ENCODE data around the gene CDS2.

CDS2 gene

GRCh38 chr20:5198651-5198924 lies 71.8 kb downstream of the CDS2 start:
- H3K9me3 ChIP-seq (ENCODE audit: low read length) = no peaks in the 10 kb centered on the region
- no peak overlapping the region for H2AFZ ChIP-seq (ENCODE audit: low read length)
- H4K20me1 ChIP-seq (ENCODE audit: insufficient read depth, low read length) = no peaks in the 10 kb centered on the region
- H3K9ac ChIP-seq (ENCODE audit: low read length) = no peak overlapping the region
- H3K4me3 ChIP-seq (ENCODE audit: low read depth, low read length, poor library complexity, severe bottlenecking) = no peak overlapping the region
- H3K36me3 ChIP-seq (ENCODE audit: insufficient read depth, low read length) = 0 out of 2 replicates have a peak, but pooled peaks cover 7% of the 10 kb centered on the region
- no peak overlapping the region for H3K4me2 ChIP-seq (ENCODE audit: low read length)
- no peak overlapping the region for H3K27ac ChIP-seq (ENCODE audit: low read depth, low read length, poor library complexity, severe bottlenecking)
- H3K4me1 ChIP-seq (ENCODE audit: insufficient read depth, low read length, severe bottlenecking) = no peaks in the 10 kb centered on the region
- no peaks in the 10 kb centered on the region for H3K27me3 ChIP-seq (ENCODE audit: insufficient read depth, low read length)
- TF ChIP-seq CTCF (IDR thresholded peaks at IDR 0.05; ENCODE audit: low read length) (no peak), EZH2 (IDR thresholded peaks at IDR 0.05; ENCODE audit: borderline replicate concordance, low read length) (no peak)
- no peaks in the 10 kb centered on the region for H3K9me2 ChIP-seq (ENCODE audit: low read depth, low read length)
- no peaks in the 10 kb centered on the region for H3F3A ChIP-seq (ENCODE audit: insufficient read depth, low read length)
- no peaks in the 10 kb centered on the region for H3K79me2 ChIP-seq (ENCODE audit: insufficient read depth, low read length)

DNA sequence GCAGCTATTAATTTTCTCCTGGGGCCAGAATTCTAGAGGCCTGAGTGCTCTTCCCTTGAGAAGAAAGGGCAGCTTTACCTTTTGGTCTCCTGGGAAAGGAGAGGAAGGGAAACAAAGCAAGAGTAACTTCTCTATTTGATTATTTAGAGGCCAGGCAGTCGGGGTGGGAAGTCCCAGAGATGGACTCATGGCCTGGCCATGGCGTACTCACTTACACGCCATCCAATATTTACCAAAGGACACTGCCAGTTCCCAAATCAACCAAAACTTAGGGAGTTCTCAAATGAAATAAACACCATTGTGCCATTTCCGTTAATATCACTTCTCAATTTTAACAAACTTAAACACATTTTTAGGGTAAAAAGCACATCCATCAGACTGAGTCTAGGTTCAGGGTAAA lies 76.6 kb downstream of the CDS2 start:
- no peaks in the 10 kb centered on the region for H3K79me2 ChIP-seq (ENCODE audit: insufficient read depth, low read length)
- H3K4me1 ChIP-seq (ENCODE audit: insufficient read depth, low read length, severe bottlenecking) = no peaks in the 10 kb centered on the region
- H3K9me2 ChIP-seq (ENCODE audit: low read depth, low read length) = no peaks in the 10 kb centered on the region
- no peak overlapping the region for H3K4me2 ChIP-seq (ENCODE audit: low read length)
- H3K27me3 ChIP-seq (ENCODE audit: insufficient read depth, low read length) = no peaks in the 10 kb centered on the region
- TF ChIP-seq EZH2 (IDR thresholded peaks at IDR 0.05; ENCODE audit: borderline replicate concordance, low read length) = no peak
- TF ChIP-seq CTCF (IDR thresholded peaks at IDR 0.05; ENCODE audit: low read length) = no peak
- H3K9ac ChIP-seq (ENCODE audit: low read length) = no peak overlapping the region
- H3F3A ChIP-seq (ENCODE audit: insufficient read depth, low read length) = no peaks in the 10 kb centered on the region
- H4K20me1 ChIP-seq (ENCODE audit: insufficient read depth, low read length) = no peaks in the 10 kb centered on the region
- H2AFZ ChIP-seq (ENCODE audit: low read length) = no peak overlapping the region
- no peak overlapping the region for H3K27ac ChIP-seq (ENCODE audit: low read depth, low read length, poor library complexity, severe bottlenecking)
- H3K36me3 ChIP-seq (ENCODE audit: insufficient read depth, low read length) = 0 out of 2 replicates have a peak, but pooled peaks cover 7% of the 10 kb centered on the region
- no peak overlapping the region for H3K4me3 ChIP-seq (ENCODE audit: low read depth, low read length, poor library complexity, severe bottlenecking)
- no peaks in the 10 kb centered on the region for H3K9me3 ChIP-seq (ENCODE audit: low read length)

DNA sequence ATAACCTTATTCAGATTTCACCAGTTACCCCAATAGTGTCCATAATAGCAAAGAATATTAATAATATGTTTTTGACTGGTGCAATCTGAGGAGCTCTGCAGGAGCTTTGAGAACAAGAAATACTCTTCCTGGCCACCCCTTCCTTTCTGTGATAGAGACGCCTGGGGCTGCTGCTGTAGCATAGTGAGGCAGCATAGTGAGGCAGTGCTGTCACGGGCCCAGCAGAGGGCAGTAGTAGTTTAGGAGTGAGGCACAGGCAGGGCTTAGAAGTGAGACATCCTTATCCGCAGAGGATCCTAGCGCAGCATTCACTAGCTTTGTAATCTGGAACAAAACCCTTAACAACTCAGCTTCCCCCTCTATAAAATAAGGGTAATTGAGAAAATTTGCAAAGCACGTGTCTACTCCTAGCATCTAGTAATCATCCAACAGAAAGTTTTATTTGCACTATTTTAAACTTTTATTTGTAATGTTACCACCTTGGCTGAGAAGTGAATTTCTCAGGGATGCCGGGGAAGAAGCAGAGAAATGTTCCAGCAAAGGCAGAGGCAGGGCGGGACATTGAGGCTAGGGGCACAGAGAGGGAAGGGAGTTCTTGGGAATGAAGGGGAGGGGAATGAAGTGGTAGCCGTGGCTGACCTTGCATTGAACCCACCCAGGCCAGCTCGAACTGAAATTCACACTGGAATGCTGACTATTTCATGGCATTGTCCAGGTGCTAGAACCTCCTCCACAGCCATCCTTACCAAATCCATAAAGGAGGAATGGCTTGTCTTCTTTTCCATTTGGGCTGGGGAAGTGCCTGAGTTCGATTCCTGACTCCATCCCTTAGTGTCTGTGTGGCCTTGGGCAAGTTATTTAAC lies 78.8 kb downstream of the CDS2 start:
- Histone ChIP-seq H3K9me2 (ENCODE audit: low read depth, low read length) (no peaks in the 10 kb centered on the region), H3K4me2 (ENCODE audit: low read length) (no peak overlapping the region), H2AFZ (ENCODE audit: low read length) (no peak overlapping the region), H3K4me3 (ENCODE audit: low read depth, low read length, poor library complexity, severe bottlenecking) (no peak overlapping the region), H3K9ac (ENCODE audit: low read length) (no peak overlapping the region), H3K27me3 (ENCODE audit: insufficient read depth, low read length) (no peaks in the 10 kb centered on the region), H3K79me2 (ENCODE audit: insufficient read depth, low read length) (no peaks in the 10 kb centered on the region), H3K27ac (ENCODE audit: low read depth, low read length, poor library complexity, severe bottlenecking) (no peak overlapping the region), H3K36me3 (ENCODE audit: insufficient read depth, low read length) (no peaks in the 10 kb centered on the region), H3K4me1 (ENCODE audit: insufficient read depth, low read length, severe bottlenecking) (no peaks in the 10 kb centered on the region), H3F3A (ENCODE audit: insufficient read depth, low read length) (no peaks in the 10 kb centered on the region), H4K20me1 (ENCODE audit: insufficient read depth, low read length) (no peaks in the 10 kb centered on the region), H3K9me3 (ENCODE audit: low read length) (no peaks in the 10 kb centered on the region)
- TF ChIP-seq EZH2 (IDR thresholded peaks at IDR 0.05; ENCODE audit: borderline replicate concordance, low read length) (no peak), CTCF (IDR thresholded peaks at IDR 0.05; ENCODE audit: low read length) (peak; percentile 91)

All from OCI-LY1 (cell line).